Measurements from ENCODE around the gene CDH24. TPM values are rescaled to one million over a fixed set of nuclear protein-coding genes. Genes with fewer than 3 reads are reported as not detected.

The CDH24 gene
- total and polyA plus RNA-seq, 2 experiments from 2014 or later = 4.4 to 17.8 TPM

- TF ChIP-seq CTCF (conservative IDR thresholded peaks at IDR 0.05; ENCODE audit: low read depth in 2 of 2) (no peak), ZNF114 (CRISPR knock-in tag; IDR thresholded peaks at IDR 0.05) (no peak), STAT1 (IDR thresholded peaks at IDR 0.05; ENCODE audit: unreplicated experiment) (no peak), EZH2 (IDR thresholded peaks at IDR 0.05; ENCODE audit: low read depth, unreplicated experiment) (no peak), ETS1 (IDR thresholded peaks at IDR 0.05) (no peak), REST (IDR thresholded peaks at IDR 0.05; ENCODE audit: unreplicated experiment) (no peak), EZH2phosphoT487 (IDR thresholded peaks at IDR 0.05; ENCODE audit: unreplicated experiment) (no peak), NANOG (IDR thresholded peaks at IDR 0.05; ENCODE audit: borderline replicate concordance) (no peak), CREB1 (CRISPR knock-in tag; IDR thresholded peaks at IDR 0.05; ENCODE audit: low read depth) (no peak)
These were observed 5.9 kb downstream of the CDH24 start (continued) for GRCh38 chr14:23051141-23052057.

GRCh38 chr14:23049011-23049410, 8.3 kb downstream of the CDH24 start:
- H3K27me3 ChIP-seq (ENCODE audit: insufficient read depth) = no peaks in the 10 kb centered on the region
- no peak overlapping the region for H3K27ac Mint-ChIP-seq
- no peaks in the 10 kb centered on the region for H3K9me2 ChIP-seq (ENCODE audit: insufficient read depth)
- TF ChIP-seq EZH2 (IDR thresholded peaks at IDR 0.05; ENCODE audit: low read depth, unreplicated experiment) (no peak), REST (IDR thresholded peaks at IDR 0.05; ENCODE audit: unreplicated experiment) (no peak)
- peaks cover 21% of the 10 kb centered on the region for H3K4me1 Mint-ChIP-seq
- H3K27me3 Mint-ChIP-seq (ENCODE audit: insufficient read depth, low read depth, poor library complexity) = peaks cover 13% of the 10 kb centered on the region
- no peak overlapping the region for H3K27ac ChIP-seq (ENCODE audit: low read depth)
- peaks cover 17% of the 10 kb centered on the region for H3K36me3 Mint-ChIP-seq (ENCODE audit: low read depth)
- no peaks in the 10 kb centered on the region for H4K20me1 ChIP-seq (replicated peaks; ENCODE audit: insufficient read depth)
- H3K4me3 Mint-ChIP-seq = no peak overlapping the region
- no peak overlapping the region for H3K4me2 ChIP-seq
- H3K36me3 ChIP-seq (ENCODE audit: insufficient read depth) = no peaks in the 10 kb centered on the region
- H3F3A ChIP-seq (replicated peaks; ENCODE audit: low read depth) = no peaks in the 10 kb centered on the region
- no peaks in the 10 kb centered on the region; the same call in 2 of the 3 replicates for H3K9me3 Mint-ChIP-seq
- no peak for DNase-seq (ENCODE audit: low spot score)
- no peaks in the 10 kb centered on the region; the same call in 1 of the 2 replicates for H3K4me1 ChIP-seq (ENCODE audit: insufficient read depth)
- H3K79me2 ChIP-seq (replicated peaks; ENCODE audit: insufficient read depth) = no peaks in the 10 kb centered on the region
- no peak overlapping the region for H2AFZ ChIP-seq
- ATAC-seq = no peak
- no peak overlapping the region for H3K4me3 ChIP-seq
